ENCODE measurements around the gene REEP5.
"Not testable (repeated sequence)": the region's sequence is repeated elsewhere in the genome, so short reads cannot be mapped to it uniquely, and the experiment has no call there.

REEP5 gene

DNA sequence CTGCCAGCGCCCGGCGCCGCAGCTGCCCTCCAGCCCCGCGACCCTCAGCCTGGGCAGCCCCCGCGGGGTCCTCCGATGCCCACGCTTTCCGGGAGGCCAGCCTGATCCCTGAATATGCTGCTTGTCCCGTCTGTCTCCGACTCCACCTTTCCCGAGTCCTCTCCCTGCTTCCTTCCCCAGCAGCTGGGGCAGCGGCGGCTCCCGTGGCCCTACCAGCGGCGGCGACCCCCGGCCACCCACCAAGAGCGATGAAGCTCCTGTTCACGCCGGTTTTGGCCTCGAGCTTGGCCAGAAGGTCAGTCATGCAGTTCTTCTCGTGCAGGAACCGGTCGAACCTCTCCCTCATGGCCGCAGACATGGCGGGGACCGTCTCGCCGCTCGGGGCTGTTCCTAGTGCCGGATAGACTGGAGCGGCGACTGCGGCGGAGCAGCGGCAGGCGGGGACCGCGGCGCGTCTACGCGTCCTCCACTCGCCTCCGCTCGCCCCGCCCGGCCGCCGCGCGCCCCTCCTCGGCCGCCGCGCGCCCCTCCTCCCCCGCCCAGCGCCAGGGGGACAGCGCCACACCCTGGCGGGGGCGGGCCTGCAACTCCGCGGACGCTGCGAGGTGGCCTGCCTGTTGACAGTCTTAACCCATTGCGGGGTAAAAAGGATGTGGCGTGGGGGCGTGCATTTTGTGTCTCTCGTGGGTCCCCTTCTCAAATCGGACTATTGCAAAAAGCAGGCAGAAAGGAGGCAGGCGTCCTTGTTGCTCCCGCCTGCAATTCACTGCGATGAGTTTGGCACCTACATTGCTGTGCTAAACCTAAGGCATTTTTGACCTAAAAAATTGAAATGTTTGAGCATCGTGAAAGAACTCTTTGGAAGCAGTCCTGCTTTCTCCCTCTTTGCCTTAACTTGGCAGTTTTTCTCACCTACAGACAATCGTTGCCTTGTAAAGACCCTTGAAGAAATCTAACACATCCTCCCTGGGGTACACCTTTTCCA, at the start of gene REEP5:
Gene REEP5, minus strand, starts transcription at position 395 of the 985 bp plus-strand sequence. Its CDS starts 37 bp downstream, at position 358.
- H3K36me3 ChIP-seq (ENCODE audit: control insufficient read depth in 1 of 2, insufficient read depth in 2 of 2, low read length in 2 of 2) = peaks cover 4 to 14% of the 10 kb centered on the region in 2 donors
- H3K27me3 ChIP-seq (ENCODE audit: control insufficient read depth in 1 of 2, insufficient read depth in 2 of 2, low read length in 2 of 2) = no peaks in the 10 kb centered on the region
- peak within 1 kb of the TSS; percentile 90 to 94 for H3K9ac ChIP-seq (ENCODE audit: low read depth in 1 of 2, low read length in 2 of 2)
- H3K4me3 ChIP-seq (ENCODE audit: low read depth in 1 of 2, low read length in 2 of 2) = peak within 1 kb of the TSS; percentile 91 to 92
- peaks cover 31 to 34% of the 10 kb centered on the region in 2 donors for H3K4me1 ChIP-seq (ENCODE audit: control insufficient read depth in 1 of 2, insufficient read depth in 2 of 2, low read length in 2 of 2)
- no peaks in the 10 kb centered on the region for H3K9me3 ChIP-seq (ENCODE audit: control insufficient read depth in 1 of 2, low read length in 2 of 2)
- H3K27ac ChIP-seq (ENCODE audit: low read depth, low read length) = peak within 1 kb of the TSS; percentile 94

DNA sequence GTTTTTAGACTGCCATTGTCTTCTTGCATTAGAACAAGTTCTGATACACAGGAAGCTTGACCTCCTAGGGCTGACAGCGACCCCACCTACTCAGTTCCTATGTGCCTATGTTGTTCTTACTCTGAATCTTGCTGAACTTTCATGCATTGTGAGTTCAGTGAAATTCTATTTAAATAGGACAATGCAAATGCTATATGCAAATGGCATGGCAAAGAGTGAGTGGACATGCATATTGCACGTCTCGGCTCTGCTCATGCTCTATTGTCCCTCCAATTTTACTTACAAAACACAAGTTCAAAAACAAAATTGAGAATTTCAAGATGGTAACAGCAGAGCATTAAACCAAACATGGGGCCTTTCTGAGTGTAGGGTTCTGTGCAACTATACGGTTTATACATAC, 49.2 kb upstream of the REEP5 start:
- H3K9ac ChIP-seq (ENCODE audit: low read depth in 1 of 2, low read length in 2 of 2) = no peak overlapping the region
- H3K36me3 ChIP-seq (ENCODE audit: control insufficient read depth in 1 of 2, insufficient read depth in 2 of 2, low read length in 2 of 2) = no peaks in the 10 kb centered on the region
- no peak overlapping the region for H3K4me3 ChIP-seq (ENCODE audit: low read depth in 1 of 2, low read length in 2 of 2)
- H3K27me3 ChIP-seq (ENCODE audit: control insufficient read depth in 1 of 2, insufficient read depth in 2 of 2, low read length in 2 of 2) = no peaks in the 10 kb centered on the region
- peaks cover 9 to 10% of the 10 kb centered on the region in 2 donors for H3K4me1 ChIP-seq (ENCODE audit: control insufficient read depth in 1 of 2, insufficient read depth in 2 of 2, low read length in 2 of 2)
- H3K27ac ChIP-seq (ENCODE audit: low read depth, low read length) = no peak overlapping the region
- H3K9me3 ChIP-seq (ENCODE audit: control insufficient read depth in 1 of 2, low read length in 2 of 2) = no peaks in the 10 kb centered on the region

GRCh38 chr5:112968411-112969106, 46.5 kb upstream of the REEP5 start:
- H3K27ac ChIP-seq (ENCODE audit: low read depth, low read length) = no peak overlapping the region
- no peaks in the 10 kb centered on the region for H3K9me3 ChIP-seq (ENCODE audit: control insufficient read depth in 1 of 2, low read length in 2 of 2)
- peaks cover under 1 to 4% of the 10 kb centered on the region in 2 donors for H3K4me1 ChIP-seq (ENCODE audit: control insufficient read depth in 1 of 2, insufficient read depth in 2 of 2, low read length in 2 of 2)
- H3K27me3 ChIP-seq (ENCODE audit: control insufficient read depth in 1 of 2, insufficient read depth in 2 of 2, low read length in 2 of 2) = no peaks in the 10 kb centered on the region
- no peak overlapping the region for H3K4me3 ChIP-seq (ENCODE audit: low read depth in 1 of 2, low read length in 2 of 2)
- H3K9ac ChIP-seq (ENCODE audit: low read depth in 1 of 2, low read length in 2 of 2) = no peak overlapping the region
- H3K36me3 ChIP-seq (ENCODE audit: control insufficient read depth in 1 of 2, insufficient read depth in 2 of 2, low read length in 2 of 2) = no peaks in the 10 kb centered on the region

- no peaks in the 10 kb centered on the region for H3K4me1 ChIP-seq (ENCODE audit: control insufficient read depth in 1 of 2, insufficient read depth in 2 of 2, low read length in 2 of 2)
- no peaks in the 10 kb centered on the region for H3K27me3 ChIP-seq (ENCODE audit: control insufficient read depth in 1 of 2, insufficient read depth in 2 of 2, low read length in 2 of 2)
- no peak overlapping the region for H3K4me3 ChIP-seq (ENCODE audit: low read depth in 1 of 2, low read length in 2 of 2)
- H3K36me3 ChIP-seq (ENCODE audit: control insufficient read depth in 1 of 2, insufficient read depth in 2 of 2, low read length in 2 of 2) = no peaks in the 10 kb centered on the region
- no peaks in the 10 kb centered on the region for H3K9me3 ChIP-seq (ENCODE audit: control insufficient read depth in 1 of 2, low read length in 2 of 2)
- H3K9ac ChIP-seq (ENCODE audit: low read depth in 1 of 2, low read length in 2 of 2) = no peak overlapping the region
- no peak overlapping the region for H3K27ac ChIP-seq (ENCODE audit: low read depth, low read length)
Observed at GRCh38 chr5:112967520-112968083, 45.6 kb upstream of the REEP5 start.

DNA sequence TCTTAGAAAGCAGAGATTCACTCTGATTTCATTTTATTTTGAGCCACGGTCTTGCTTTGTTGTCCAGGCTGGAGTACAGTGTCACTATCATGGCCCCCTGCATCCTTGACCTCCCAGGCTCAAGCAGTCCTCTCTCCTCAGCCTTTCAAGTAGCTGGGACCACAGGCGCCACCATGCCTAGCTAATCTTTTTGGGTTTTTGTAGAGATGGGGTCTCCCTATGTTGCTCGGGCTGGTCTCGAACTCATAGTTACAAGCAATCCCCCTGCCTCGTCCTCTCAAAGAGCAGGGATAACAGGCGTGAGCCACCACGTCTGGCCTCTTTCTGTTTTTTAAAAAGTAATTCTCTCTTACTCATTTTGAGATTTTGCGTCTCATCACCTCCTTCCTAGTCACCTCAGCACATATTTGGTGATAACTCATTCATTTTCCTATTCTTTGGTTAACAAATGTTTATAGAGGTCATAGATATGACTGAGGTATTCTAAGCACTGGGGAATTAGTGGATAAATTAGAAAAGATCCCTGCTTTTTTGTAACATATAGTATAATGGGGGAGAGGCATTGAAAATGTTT, 43.8 kb upstream of the REEP5 start:
- Histone ChIP-seq H3K36me3 (ENCODE audit: control insufficient read depth in 1 of 2, insufficient read depth in 2 of 2, low read length in 2 of 2) (no peaks in the 10 kb centered on the region), H3K4me3 (ENCODE audit: low read depth in 1 of 2, low read length in 2 of 2) (no peak overlapping the region), H3K27ac (ENCODE audit: low read depth, low read length) (no peak overlapping the region), H3K4me1 (ENCODE audit: control insufficient read depth in 1 of 2, insufficient read depth in 2 of 2, low read length in 2 of 2) (no peaks in the 10 kb centered on the region), H3K9ac (ENCODE audit: low read depth in 1 of 2, low read length in 2 of 2) (no peak overlapping the region), H3K9me3 (ENCODE audit: control insufficient read depth in 1 of 2, low read length in 2 of 2) (no peaks in the 10 kb centered on the region), H3K27me3 (ENCODE audit: control insufficient read depth in 1 of 2, insufficient read depth in 2 of 2, low read length in 2 of 2) (no peaks in the 10 kb centered on the region)

GRCh38 chr5:112963374-112963733, 41.3 kb upstream of the REEP5 start:
- not testable (repeated sequence) for H3K9me3 ChIP-seq (ENCODE audit: control insufficient read depth in 1 of 2, low read length in 2 of 2); H3K36me3 ChIP-seq (ENCODE audit: control insufficient read depth in 1 of 2, insufficient read depth in 2 of 2, low read length in 2 of 2); H3K9ac ChIP-seq (ENCODE audit: low read depth in 1 of 2, low read length in 2 of 2); H3K4me3 ChIP-seq (ENCODE audit: low read depth in 1 of 2, low read length in 2 of 2); H3K27me3 ChIP-seq (ENCODE audit: control insufficient read depth in 1 of 2, insufficient read depth in 2 of 2, low read length in 2 of 2); H3K27ac ChIP-seq (ENCODE audit: low read depth, low read length); H3K4me1 ChIP-seq (ENCODE audit: control insufficient read depth in 1 of 2, insufficient read depth in 2 of 2, low read length in 2 of 2)

- H3K9me3 ChIP-seq (ENCODE audit: control insufficient read depth in 1 of 2, low read length in 2 of 2) = no peaks in the 10 kb centered on the region
- H3K27ac ChIP-seq (ENCODE audit: low read depth, low read length) = no peak overlapping the region
- no peak overlapping the region for H3K9ac ChIP-seq (ENCODE audit: low read depth in 1 of 2, low read length in 2 of 2)
- peaks cover 4 to 5% of the 10 kb centered on the region in 2 donors for H3K4me1 ChIP-seq (ENCODE audit: control insufficient read depth in 1 of 2, insufficient read depth in 2 of 2, low read length in 2 of 2)
- no peaks in the 10 kb centered on the region for H3K27me3 ChIP-seq (ENCODE audit: control insufficient read depth in 1 of 2, insufficient read depth in 2 of 2, low read length in 2 of 2)
- no peak overlapping the region for H3K4me3 ChIP-seq (ENCODE audit: low read depth in 1 of 2, low read length in 2 of 2)
- H3K36me3 ChIP-seq (ENCODE audit: control insufficient read depth in 1 of 2, insufficient read depth in 2 of 2, low read length in 2 of 2) = no peaks in the 10 kb centered on the region
Observed at GRCh38 chr5:112960863-112961504, 39.0 kb upstream of the REEP5 start.

- Histone ChIP-seq H3K36me3 (ENCODE audit: control insufficient read depth in 1 of 2, insufficient read depth in 2 of 2, low read length in 2 of 2) (no peaks in the 10 kb centered on the region), H3K27me3 (ENCODE audit: control insufficient read depth in 1 of 2, insufficient read depth in 2 of 2, low read length in 2 of 2) (no peaks in the 10 kb centered on the region), H3K27ac (ENCODE audit: low read depth, low read length) (no peak overlapping the region), H3K4me1 (ENCODE audit: control insufficient read depth in 1 of 2, insufficient read depth in 2 of 2, low read length in 2 of 2) (peaks cover 4 to 5% of the 10 kb centered on the region in 2 donors), H3K4me3 (ENCODE audit: low read depth in 1 of 2, low read length in 2 of 2) (no peak overlapping the region), H3K9me3 (ENCODE audit: control insufficient read depth in 1 of 2, low read length in 2 of 2) (no peaks in the 10 kb centered on the region), H3K9ac (ENCODE audit: low read depth in 1 of 2, low read length in 2 of 2) (no peak overlapping the region)
Observed at GRCh38 chr5:112960315-112960714, 38.3 kb upstream of the REEP5 start.

DNA sequence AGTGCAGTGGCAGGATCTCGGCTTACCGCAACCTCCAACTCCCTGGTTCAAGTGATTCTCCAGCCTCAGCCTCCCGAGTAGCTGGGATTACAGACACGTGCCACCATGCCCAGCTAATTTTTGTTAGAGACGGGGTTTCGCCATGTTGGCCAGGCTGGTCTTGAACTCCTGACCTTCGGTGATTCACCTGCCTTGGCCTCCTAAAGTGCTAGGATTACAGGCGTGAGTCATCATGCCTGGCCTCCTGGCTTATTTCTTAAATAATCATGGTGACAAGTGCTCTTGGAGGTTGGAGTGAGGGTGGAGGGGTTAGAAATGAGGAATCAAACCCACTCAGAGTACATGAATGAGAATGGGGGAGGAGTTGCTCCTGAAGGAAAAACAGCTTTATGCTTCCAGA, 37.8 kb upstream of the REEP5 start:
- H3K27ac ChIP-seq (ENCODE audit: low read depth, low read length); H3K4me3 ChIP-seq (ENCODE audit: low read depth in 1 of 2, low read length in 2 of 2); H3K4me1 ChIP-seq (ENCODE audit: control insufficient read depth in 1 of 2, insufficient read depth in 2 of 2, low read length in 2 of 2); H3K9ac ChIP-seq (ENCODE audit: low read depth in 1 of 2, low read length in 2 of 2); H3K36me3 ChIP-seq (ENCODE audit: control insufficient read depth in 1 of 2, insufficient read depth in 2 of 2, low read length in 2 of 2); H3K27me3 ChIP-seq (ENCODE audit: control insufficient read depth in 1 of 2, insufficient read depth in 2 of 2, low read length in 2 of 2); H3K9me3 ChIP-seq (ENCODE audit: control insufficient read depth in 1 of 2, low read length in 2 of 2): not testable (repeated sequence)

All from duodenal mucosa (tissue), 2 donors.